ENCODE data around the gene ATP2B2.

DNA sequence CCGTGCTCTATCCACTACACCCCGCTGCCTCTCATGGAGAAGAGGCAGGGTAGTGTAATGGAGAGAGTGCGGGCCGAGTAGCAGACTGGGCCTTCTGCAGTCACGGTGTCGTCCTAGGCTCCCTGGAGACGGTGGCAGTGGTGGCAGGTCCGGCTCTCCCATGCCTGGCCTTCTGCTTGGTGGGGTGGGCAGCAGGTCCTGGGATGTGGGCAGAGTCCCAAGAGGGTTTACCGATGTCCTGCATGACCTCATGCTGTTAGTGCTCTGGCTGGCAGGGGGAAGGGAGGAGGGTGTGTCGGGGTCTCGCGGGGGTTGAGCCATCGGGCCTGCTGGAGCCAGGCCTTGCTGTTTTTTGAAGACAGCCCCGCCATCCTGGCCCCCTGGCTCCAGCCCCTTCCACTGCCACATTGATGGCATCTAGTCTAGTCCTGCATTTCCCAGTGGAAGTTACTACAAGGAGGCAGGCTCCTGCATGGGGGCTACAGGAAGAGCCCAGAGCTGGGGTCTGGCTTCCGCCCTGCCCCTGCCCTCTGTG lies 110.8 kb downstream of the ATP2B2 start:
- TF ChIP-seq, protein P1, sequence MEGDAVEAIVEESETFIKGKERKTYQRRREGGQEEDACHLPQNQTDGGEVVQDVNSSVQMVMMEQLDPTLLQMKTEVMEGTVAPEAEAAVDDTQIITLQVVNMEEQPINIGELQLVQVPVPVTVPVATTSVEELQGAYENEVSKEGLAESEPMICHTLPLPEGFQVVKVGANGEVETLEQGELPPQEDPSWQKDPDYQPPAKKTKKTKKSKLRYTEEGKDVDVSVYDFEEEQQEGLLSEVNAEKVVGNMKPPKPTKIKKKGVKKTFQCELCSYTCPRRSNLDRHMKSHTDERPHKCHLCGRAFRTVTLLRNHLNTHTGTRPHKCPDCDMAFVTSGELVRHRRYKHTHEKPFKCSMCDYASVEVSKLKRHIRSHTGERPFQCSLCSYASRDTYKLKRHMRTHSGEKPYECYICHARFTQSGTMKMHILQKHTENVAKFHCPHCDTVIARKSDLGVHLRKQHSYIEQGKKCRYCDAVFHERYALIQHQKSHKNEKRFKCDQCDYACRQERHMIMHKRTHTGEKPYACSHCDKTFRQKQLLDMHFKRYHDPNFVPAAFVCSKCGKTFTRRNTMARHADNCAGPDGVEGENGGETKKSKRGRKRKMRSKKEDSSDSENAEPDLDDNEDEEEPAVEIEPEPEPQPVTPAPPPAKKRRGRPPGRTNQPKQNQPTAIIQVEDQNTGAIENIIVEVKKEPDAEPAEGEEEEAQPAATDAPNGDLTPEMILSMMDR (IDR thresholded peaks at IDR 0.05) = no peak
- TF ChIP-seq EZH2 (IDR thresholded peaks at IDR 0.05; ENCODE audit: borderline replicate concordance, insufficient read depth, low read depth, low read length, poor library complexity, severe bottlenecking) = no peak

Data from B cell (primary cell).